CD14-positive monocyte (primary cell): ENCODE results near the gene UTP25. TPM values are rescaled to one million over a fixed set of nuclear protein-coding genes. Genes with fewer than 3 reads are reported as not detected.

Experiments
- DNase-seq, 3 donors: peaks; one replicate each; pipeline ENCODE4 v3.0.0-alpha.2; 2011 to 2022
- H2AFZ ChIP-seq: 2 replicates; pipeline ENCODE4 v1.6.0; 2012; ENCODE audit warnings: mild to moderate bottlenecking, low read depth, low read length, inconsistent platforms; ENCODE audit not compliant: insufficient read depth, poor library complexity, severe bottlenecking
- H3K27ac ChIP-seq, 2 donors: 1 replicate in 1 of 2; 2 replicates in 1 of 2; pipeline ENCODE4 v1.5.1; 2012 to 2013; ENCODE audit warnings: low read length in 2 of 2, control low read depth in 1 of 2, inconsistent platforms in 1 of 2, low read depth in 1 of 2, mild to moderate bottlenecking in 1 of 2
- H3K27me3 ChIP-seq, 2 donors: one replicate each; pipeline versions ENCODE4 v1.6.0 to v1.6.1; 2011 to 2013; ENCODE audit warnings: low read length in 2 of 2; ENCODE audit not compliant: control insufficient read depth in 2 of 2, insufficient read depth in 2 of 2
- H3K36me3 ChIP-seq, 2 donors: replicated peaks in 1 of 2; 1 replicate in 1 of 2; 2 replicates in 1 of 2; pipeline versions ENCODE4 v1.5.1 to v1.6.1; 2012 to 2013; ENCODE audit warnings: low read length in 2 of 2, control low read depth in 1 of 2, inconsistent platforms in 1 of 2, mild to moderate bottlenecking in 1 of 2; ENCODE audit not compliant: insufficient read depth in 2 of 2, control insufficient read depth in 1 of 2
- H3K4me1 ChIP-seq, 2 donors: 1 replicate in 1 of 2; 2 replicates in 1 of 2; pipeline versions ENCODE4 v1.5.1 to v1.6.1; 2012 to 2013; ENCODE audit warnings: low read length in 2 of 2, control low read depth in 1 of 2, inconsistent platforms in 1 of 2, mild to moderate bottlenecking in 1 of 2, moderate library complexity in 1 of 2; ENCODE audit not compliant: insufficient read depth in 2 of 2, control insufficient read depth in 1 of 2
- H3K4me2 ChIP-seq: replicated peaks from 2 replicates; pipeline ENCODE3; 2012; ENCODE audit warnings: low read length, moderate library complexity, mild to moderate bottlenecking; ENCODE audit not compliant: poor library complexity, severe bottlenecking; ENCODE audit errors: extremely low read depth
- H3K4me3 ChIP-seq, 3 experiments: fragments of 200-600 bp in 1 of 3; sonication (generic) in 1 of 3; replicated peaks in 1 of 3; 1 replicate in 2 of 3; 2 replicates in 1 of 3; pipeline ENCODE4 v1.5.1; 2011 to 2013; ENCODE audit warnings: low read length in 3 of 3, mild to moderate bottlenecking in 3 of 3, control low read depth in 2 of 3, low read depth in 2 of 3, inconsistent platforms in 1 of 3, moderate library complexity in 1 of 3
- H3K79me2 ChIP-seq: 2 replicates; pipeline ENCODE4 v1.6.0; 2012; ENCODE audit warnings: mild to moderate bottlenecking, control low read depth, inconsistent platforms, low read length, moderate library complexity; ENCODE audit not compliant: insufficient read depth
- H3K9ac ChIP-seq: 2 replicates; pipeline ENCODE4 v1.6.0; 2017; ENCODE audit warnings: low read length, mild to moderate bottlenecking; ENCODE audit not compliant: insufficient read depth, poor library complexity, severe bottlenecking
- H3K9me3 ChIP-seq, 2 donors: replicated peaks in 1 of 2; 1 replicate in 1 of 2; 2 replicates in 1 of 2; pipeline versions ENCODE4 v1.5.1 to v1.6.1; 2012 to 2013; ENCODE audit warnings: low read length in 2 of 2, control low read depth in 1 of 2; ENCODE audit not compliant: control insufficient read depth in 1 of 2, insufficient read depth in 1 of 2
- H4K20me1 ChIP-seq: 2 replicates; pipeline ENCODE4 v1.6.0; 2012; ENCODE audit warnings: mild to moderate bottlenecking, low read length, control low read depth, moderate library complexity; ENCODE audit not compliant: insufficient read depth
- H3K27ac Mint-ChIP-seq, 7 donors: one replicate each; pipeline ENCODE4 v1.8.0; 2020; ENCODE audit warnings: mild to moderate bottlenecking in 7 of 7, mixed read lengths in 7 of 7, moderate library complexity in 6 of 7, inconsistent platforms in 2 of 7
- H3K27me3 Mint-ChIP-seq, 3 donors: one replicate each; pipeline ENCODE4 v1.8.0; 2021 to 2022; ENCODE audit warnings: low read depth in 3 of 3, mild to moderate bottlenecking in 3 of 3, mixed read lengths in 3 of 3, moderate library complexity in 3 of 3, inconsistent platforms in 1 of 3
- H3K36me3 Mint-ChIP-seq, 2 donors: one replicate each; pipeline ENCODE4 v1.8.0; 2020; ENCODE audit warnings: mixed read lengths in 2 of 2, inconsistent platforms in 1 of 2, mild to moderate bottlenecking in 1 of 2
- H3K4me1 Mint-ChIP-seq: one replicate; pipeline ENCODE4 v1.8.0; 2020; ENCODE audit warnings: mild to moderate bottlenecking, mixed read lengths
- H3K4me3 Mint-ChIP-seq, 2 donors: one replicate each; pipeline ENCODE4 v1.8.0; 2020; ENCODE audit warnings: mild to moderate bottlenecking in 2 of 2, mixed read lengths in 2 of 2, moderate library complexity in 1 of 2
- H3K9me3 Mint-ChIP-seq, 7 donors: one replicate each; pipeline ENCODE4 v1.8.0; 2020 to 2022; ENCODE audit warnings: mixed read lengths in 7 of 7, mild to moderate bottlenecking in 6 of 7, moderate library complexity in 6 of 7, inconsistent platforms in 2 of 7
- WGBS: methylation state at CpG from one replicate; pipeline ENCODE4 v1.1.5; 2013; ENCODE audit warnings: missing lambda C conversion rate; ENCODE audit not compliant: insufficient coverage; 5-methylcytosine and 5-hydroxymethylcytosine counted together
- intact Hi-C, 2 donors: fragments of 100-400 bp; cut with micrococcal nuclease; formaldehyde crosslinking; loops; one replicate each; pipeline versions ENCODE4 v1.15.0 to v1.15.1; 2023
- polyA plus RNA-seq, 3 donors: library from polyadenylated mRNA; depleted of rRNA in 1 of 3; unstranded in 2 of 3; stranded (reverse) in 1 of 3; fragments of 300-500 nt in 2 of 3; fragments of >200 nt in 1 of 3; fragmentation: Illumina TruSeq in 2 of 3; gene quantifications; 1 replicate in 2 of 3; 2 replicates in 1 of 3; pipeline ENCODE4 v1.2.3, GENCODE V29; 2012 to 2021
- TF ChIP-seq, protein P1 (sequence below): fragments of 200-600 bp; IDR thresholded peaks from one replicate; pipeline ENCODE4 v1.8.0; 2022; ENCODE audit warnings: antibody characterized with exemption, mild to moderate bottlenecking

The UTP25 gene
- polyA plus RNA-seq, 3 donors = 0.98 to 1.4 (median 1.1) TPM

DNA sequence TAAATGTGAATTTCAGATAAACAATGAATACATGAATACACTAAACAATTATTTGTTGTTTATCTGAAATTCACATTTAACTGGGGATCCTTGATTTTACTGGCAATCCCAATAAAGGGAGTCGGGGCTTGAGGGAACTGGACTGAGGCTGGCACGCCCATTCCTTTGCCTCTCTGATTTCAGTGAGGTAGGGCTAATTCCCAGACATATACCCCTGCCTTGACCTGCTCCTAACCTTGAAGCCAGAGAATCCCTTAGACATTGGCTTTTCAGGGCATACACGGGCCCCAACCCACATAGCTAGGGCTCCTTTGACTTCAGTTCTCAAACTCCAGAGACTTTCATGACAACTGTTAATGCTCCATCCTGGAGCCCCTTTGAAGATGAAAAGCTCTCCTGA is 10.8 kb upstream of the UTP25 start:
- DNase-seq = no peak

DNA sequence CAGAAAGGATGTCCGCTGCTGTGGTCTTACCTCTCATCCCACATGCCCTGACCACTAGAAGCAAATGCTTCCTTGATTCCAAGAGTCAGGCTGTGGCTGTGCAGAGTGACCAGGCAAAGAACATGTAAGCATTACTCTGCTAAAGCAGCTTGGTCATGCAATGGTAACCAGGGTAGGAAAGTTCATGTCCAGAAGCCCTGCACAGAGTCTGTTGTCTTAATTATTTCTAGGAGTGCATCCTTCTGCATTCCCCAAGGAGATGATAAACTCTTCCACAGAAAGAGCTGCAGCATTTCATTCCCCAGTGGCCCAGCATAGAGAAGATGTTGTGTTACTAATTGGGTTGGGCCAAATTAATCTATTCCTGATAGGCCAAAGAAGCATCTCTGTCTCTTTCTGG is 10.1 kb upstream of the UTP25 start:
- Mint-ChIP-seq H3K27ac (no peak overlapping the region), H3K9me3 (no peaks in the 10 kb centered on the region), H3K4me3 (no peak overlapping the region), H3K36me3 (no peaks in the 10 kb centered on the region), H3K27me3 (peaks cover 3 to 23% (median 6%) of the 10 kb centered on the region in 3 donors), H3K4me1 (peaks cover 4% of the 10 kb centered on the region)
- Histone ChIP-seq H3K4me2 (no peak overlapping the region), H4K20me1 (no peaks in the 10 kb centered on the region), H3K27me3 (peaks cover 4 to 7% of the 10 kb centered on the region in 2 donors), H3K9ac (no peak overlapping the region), H3K27ac (no peak overlapping the region), H3K36me3 (no peaks in the 10 kb centered on the region), H2AFZ (no peak overlapping the region), H3K4me1 (peaks cover 0 to under 1% of the 10 kb centered on the region in 2 donors), H3K9me3 (no peaks in the 10 kb centered on the region), H3K4me3 (no peak overlapping the region), H3K79me2 (no peaks in the 10 kb centered on the region)
- DNase-seq = no peak
- TF ChIP-seq, protein P1, sequence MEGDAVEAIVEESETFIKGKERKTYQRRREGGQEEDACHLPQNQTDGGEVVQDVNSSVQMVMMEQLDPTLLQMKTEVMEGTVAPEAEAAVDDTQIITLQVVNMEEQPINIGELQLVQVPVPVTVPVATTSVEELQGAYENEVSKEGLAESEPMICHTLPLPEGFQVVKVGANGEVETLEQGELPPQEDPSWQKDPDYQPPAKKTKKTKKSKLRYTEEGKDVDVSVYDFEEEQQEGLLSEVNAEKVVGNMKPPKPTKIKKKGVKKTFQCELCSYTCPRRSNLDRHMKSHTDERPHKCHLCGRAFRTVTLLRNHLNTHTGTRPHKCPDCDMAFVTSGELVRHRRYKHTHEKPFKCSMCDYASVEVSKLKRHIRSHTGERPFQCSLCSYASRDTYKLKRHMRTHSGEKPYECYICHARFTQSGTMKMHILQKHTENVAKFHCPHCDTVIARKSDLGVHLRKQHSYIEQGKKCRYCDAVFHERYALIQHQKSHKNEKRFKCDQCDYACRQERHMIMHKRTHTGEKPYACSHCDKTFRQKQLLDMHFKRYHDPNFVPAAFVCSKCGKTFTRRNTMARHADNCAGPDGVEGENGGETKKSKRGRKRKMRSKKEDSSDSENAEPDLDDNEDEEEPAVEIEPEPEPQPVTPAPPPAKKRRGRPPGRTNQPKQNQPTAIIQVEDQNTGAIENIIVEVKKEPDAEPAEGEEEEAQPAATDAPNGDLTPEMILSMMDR = no peak
- 100% methylated on average over 1 of the region's 1 CpG for WGBS
- intact Hi-C loops = no loop called here

More for the DNA sequence above, 10.8 kb upstream of the UTP25 start:
- Histone ChIP-seq H3K9me3 (no peaks in the 10 kb centered on the region), H3K36me3 (no peaks in the 10 kb centered on the region), H3K27me3 (peaks cover 4 to 7% of the 10 kb centered on the region in 2 donors), H3K9ac (no peak overlapping the region), H4K20me1 (no peaks in the 10 kb centered on the region), H3K4me2 (no peak overlapping the region), H3K4me1 (no peaks in the 10 kb centered on the region), H2AFZ (no peak overlapping the region), H3K27ac (no peak overlapping the region), H3K79me2 (no peaks in the 10 kb centered on the region), H3K4me3 (no peak overlapping the region)
- Mint-ChIP-seq H3K4me3 (no peak overlapping the region), H3K27ac (no peak overlapping the region), H3K9me3 (no peaks in the 10 kb centered on the region), H3K36me3 (no peaks in the 10 kb centered on the region), H3K27me3 (peaks cover 3 to 17% (median 6%) of the 10 kb centered on the region in 3 donors), H3K4me1 (peaks cover 2% of the 10 kb centered on the region)
- intact Hi-C loops = no loop called here
- WGBS = 90% methylated on average over 2 of the region's 3 CpGs
- TF ChIP-seq, protein P1 = no peak
